HTR-8/SVneo (cell line): ENCODE measurements around the gene NUCB1.
"Not testable (repeated sequence)": the region's sequence is repeated elsewhere in the genome, so short reads cannot be mapped to it uniquely, and the experiment has no call there.

ENCODE experiments used
- DNase-seq: peaks from one replicate; pipeline ENCODE4 v3.0.0; 2011; ENCODE audit warnings: low spot score, mixed read lengths; ENCODE audit not compliant: insufficient read length
- FAIRE-seq: peaks from 2 replicates; lab custom pipeline; 2011; peaks lifted over from hg19 to GRCh38; lab: Jason Lieb, UNC

The NUCB1 gene

DNA sequence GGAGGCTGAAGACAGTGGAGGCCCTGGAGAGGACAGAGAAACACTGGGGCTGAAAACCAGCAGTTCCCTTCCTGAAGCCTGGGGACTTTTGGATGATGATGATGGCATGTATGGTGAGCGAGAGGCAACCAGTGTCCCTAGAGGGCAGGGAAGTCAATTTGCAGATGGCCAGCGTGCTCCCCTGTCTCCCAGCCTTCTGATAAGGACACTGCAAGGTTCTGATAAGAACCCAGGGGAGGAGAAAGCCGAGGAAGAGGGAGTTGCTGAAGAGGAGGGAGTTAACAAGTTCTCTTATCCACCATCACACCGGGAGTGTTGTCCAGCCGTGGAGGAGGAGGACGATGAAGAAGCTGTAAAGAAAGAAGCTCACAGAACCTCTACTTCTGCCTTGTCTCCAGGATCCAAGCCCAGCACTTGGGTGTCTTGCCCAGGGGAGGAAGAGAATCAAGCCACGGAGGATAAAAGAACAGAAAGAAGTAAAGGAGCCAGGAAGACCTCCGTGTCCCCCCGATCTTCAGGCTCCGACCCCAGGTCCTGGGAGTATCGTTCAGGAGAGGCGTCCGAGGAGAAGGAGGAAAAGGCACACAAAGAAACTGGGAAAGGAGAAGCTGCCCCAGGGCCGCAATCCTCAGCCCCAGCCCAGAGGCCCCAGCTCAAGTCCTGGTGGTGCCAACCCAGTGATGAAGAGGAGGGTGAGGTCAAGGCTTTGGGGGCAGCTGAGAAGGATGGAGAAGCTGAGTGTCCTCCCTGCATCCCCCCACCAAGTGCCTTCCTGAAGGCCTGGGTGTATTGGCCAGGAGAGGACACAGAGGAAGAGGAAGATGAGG is 26.4 kb upstream of the NUCB1 start:
- no peak for DNase-seq
- FAIRE-seq = no peak

GRCh38 chr19:48874303-48875135 is 25.6 kb upstream of the NUCB1 start:
- no peak for DNase-seq
- FAIRE-seq = no peak

DNA sequence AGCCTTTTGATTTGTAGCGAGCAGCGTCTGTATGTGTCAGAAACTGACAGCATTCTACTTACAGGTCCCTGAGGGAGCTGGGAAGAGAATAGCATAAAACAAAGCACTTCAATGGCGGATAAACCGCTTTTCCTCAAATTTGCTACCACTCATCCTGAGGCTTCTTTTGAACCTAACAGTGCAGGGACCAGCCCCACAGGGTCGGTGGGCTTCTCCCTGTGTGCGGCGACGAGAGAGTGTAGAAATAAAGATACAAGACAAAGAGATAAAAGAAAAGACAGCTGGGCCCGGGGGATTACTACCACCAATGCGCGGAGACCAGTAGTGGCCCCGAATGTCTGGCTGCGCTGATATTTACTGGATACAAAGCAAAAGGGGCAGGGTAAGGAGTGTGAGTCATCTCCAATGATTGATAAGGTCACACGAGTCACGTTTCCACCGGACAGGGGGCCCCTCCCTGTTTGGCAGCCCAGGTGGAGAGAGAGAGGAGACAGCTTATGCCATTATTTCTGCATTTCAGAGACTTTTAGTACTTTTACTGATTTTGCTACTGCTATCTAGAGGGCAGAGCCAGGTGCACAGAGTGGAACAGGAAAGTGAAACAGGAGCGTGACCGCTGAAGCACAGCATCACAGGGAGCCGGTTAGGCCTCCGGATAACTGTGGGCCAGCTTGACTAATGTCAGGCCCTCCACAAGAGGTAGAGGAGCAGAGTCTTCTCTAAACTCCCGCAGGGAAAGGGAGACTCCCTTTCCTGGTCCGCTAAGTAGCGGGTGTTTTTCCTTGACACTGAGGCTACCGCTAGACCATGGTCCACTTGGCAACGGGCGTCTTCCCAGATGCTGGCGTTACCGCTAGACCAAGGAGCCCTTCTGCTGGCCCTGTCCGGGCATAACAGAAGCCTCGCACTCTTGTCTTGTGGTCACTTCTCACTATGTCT is 23.8 kb upstream of the NUCB1 start:
- DNase-seq, FAIRE-seq: not testable (repeated sequence)

GRCh38 chr19:48877855-48878195 is 22.3 kb upstream of the NUCB1 start:
- DNase-seq = no peak

GRCh38 chr19:48878196-48879024 is 21.7 kb upstream of the NUCB1 start:
- FAIRE-seq = no peak
- DNase-seq = no peak

More at GRCh38 chr19:48877855-48878195, 22.3 kb upstream of the NUCB1 start:
- no peak for FAIRE-seq

- no peak for DNase-seq
- FAIRE-seq = no peak
Measured at GRCh38 chr19:48879025-48879637, 21.0 kb upstream of the NUCB1 start.

GRCh38 chr19:48879696-48880095 is 20.4 kb upstream of the NUCB1 start:
- not testable (repeated sequence) for FAIRE-seq, DNase-seq

GRCh38 chr19:48881741-48882657 is 18.1 kb upstream of the NUCB1 start:
- FAIRE-seq (no peak), DNase-seq (no peak)

GRCh38 chr19:48883726-48884125 is 16.4 kb upstream of the NUCB1 start:
- FAIRE-seq (no peak), DNase-seq (no peak)

GRCh38 chr19:48887861-48888612 is 12.1 kb upstream of the NUCB1 start:
- no peak for DNase-seq
- no peak for FAIRE-seq

DNA sequence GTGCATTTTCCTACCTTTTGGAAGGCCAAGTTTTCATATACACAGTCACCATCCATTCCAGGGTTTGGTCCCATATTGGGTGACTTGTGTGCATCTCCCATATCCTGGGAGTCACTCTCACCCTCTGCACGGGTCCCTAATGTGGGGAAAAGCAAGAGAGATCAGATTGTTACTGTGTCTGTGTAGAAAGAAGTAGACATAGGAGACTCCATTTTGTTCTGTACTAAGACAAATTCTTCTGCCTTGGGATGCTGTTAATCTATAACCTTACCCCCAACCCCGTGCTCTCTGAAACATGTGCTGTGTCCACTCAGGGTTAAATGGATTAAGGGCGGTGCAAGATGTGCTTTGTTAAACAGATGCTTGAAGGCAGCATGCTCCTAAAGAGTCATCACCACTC is 10.6 kb upstream of the NUCB1 start:
- not testable (repeated sequence) for DNase-seq, FAIRE-seq

GRCh38 chr19:48890551-48890950 is 9.6 kb upstream of the NUCB1 start:
- FAIRE-seq = no peak
- DNase-seq = no peak

- FAIRE-seq = no peak
- no peak for DNase-seq
Measured at GRCh38 chr19:48895226-48895625, 4.9 kb upstream of the NUCB1 start.

GRCh38 chr19:48896191-48896720 is 3.9 kb upstream of the NUCB1 start:
- FAIRE-seq = no peak
- DNase-seq = no peak

- DNase-seq (no peak), FAIRE-seq (no peak)
Measured at GRCh38 chr19:48897181-48897580, 2.9 kb upstream of the NUCB1 start.

DNA sequence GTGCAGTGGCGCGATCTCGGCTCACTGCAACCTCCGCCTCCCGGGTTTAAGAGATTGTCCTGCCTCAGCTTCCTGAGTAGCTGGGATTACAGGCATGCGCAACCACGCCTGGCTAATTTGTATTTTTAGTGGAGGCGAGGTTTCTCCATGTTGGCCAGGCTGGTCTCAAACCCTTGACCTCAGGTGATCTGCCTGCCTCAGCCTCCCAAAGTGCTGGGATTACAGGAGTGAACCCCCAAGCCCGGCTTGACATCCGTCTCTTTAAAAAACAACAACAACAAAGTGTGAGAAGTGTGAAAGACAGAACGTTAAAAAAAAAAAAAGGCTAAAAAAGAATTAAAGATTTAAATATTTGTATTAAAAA is 744 bp upstream of the NUCB1 start:
- not testable (repeated sequence) for DNase-seq, FAIRE-seq
